GM19239 (cell line): ENCODE results near the gene FLT1.

Experiments used
- DNase-seq: peaks from one replicate; pipeline ENCODE4 v3.0.0; 2011; ENCODE audit warnings: low spot score; ENCODE audit not compliant: insufficient read length
- FAIRE-seq: peaks from 2 replicates; lab custom pipeline; 2011; peaks lifted over from hg19 to GRCh38; lab: Jason Lieb, UNC

The FLT1 gene

DNA sequence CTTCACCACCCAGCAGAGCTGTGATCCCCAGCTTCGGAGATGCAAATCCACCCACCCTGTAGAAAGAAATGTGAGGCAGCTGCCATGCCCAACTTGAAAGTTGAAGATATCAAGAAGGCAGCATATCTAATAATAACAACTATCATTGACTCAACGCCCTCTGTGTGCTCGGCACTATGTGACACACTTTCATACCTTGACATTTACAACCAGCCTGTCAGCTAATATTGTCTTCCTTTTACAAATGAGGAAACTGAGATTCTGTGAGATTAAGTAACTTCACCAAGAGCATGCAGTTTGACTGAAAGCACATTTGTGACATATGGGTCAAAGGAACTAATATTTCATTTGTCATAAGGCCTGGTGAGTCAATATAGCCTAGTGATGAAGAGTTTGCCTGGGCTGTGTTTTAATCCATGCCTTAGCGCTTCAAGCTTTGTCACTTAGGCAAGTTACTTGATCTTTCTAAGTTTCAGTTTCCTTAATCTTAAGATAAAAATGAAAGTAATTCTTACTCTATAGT is 137.0 kb downstream of the FLT1 start:
- DNase-seq (no peak), FAIRE-seq (peak; percentile 48)

DNA sequence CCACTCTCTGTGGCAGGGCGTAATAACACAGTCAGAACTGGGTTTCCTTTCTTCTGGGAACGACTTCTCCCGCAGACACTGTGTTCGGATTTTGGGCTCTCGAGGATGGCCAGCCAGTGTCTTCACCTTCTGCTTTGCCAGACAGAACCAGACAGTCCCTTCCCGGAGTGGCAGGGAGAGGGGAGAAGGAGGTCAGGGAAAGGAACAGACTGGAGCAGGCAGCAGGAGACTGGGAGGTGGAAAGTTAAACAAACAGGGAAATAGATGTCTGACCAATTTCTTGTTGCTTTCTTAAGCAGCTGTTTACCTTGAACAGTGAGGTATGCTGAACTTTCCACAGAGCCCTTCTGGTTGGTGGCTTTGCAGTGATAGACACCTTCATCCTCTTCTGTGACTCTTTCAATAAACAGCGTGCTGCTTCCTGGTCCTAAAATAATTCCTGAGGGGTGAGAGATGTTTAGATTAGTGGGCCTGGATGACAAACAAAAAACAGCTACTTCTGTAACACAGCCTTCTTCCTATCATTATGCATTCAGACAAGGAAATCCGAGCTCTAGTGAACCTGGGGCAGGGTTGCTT is 137.6 kb downstream of the FLT1 start:
- peak; percentile 81 for FAIRE-seq

DNA sequence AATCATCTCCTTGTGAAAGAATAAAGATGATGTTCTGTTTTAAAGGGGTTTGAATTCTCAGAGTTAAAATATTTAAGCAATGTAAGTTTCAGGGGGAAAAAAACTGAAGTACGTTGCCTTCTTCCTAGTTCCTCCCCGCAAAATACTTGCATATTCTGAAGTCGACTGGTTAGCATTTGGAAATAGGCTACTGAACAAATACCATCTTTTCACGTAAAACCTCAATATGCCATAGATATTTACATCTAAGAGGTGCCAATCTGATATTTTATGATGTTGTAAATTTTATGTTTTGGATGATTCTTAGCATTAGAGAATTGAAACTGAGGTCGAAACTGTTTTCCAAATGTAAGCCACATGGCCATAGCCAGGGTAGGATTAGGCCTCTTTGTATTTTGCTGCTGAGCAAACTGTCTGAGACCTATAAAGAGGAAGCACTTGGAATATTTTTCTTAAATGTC is 138.3 kb downstream of the FLT1 start:
- no peak for DNase-seq

More for the DNA sequence above, 137.6 kb downstream of the FLT1 start:
- no peak for DNase-seq

DNA sequence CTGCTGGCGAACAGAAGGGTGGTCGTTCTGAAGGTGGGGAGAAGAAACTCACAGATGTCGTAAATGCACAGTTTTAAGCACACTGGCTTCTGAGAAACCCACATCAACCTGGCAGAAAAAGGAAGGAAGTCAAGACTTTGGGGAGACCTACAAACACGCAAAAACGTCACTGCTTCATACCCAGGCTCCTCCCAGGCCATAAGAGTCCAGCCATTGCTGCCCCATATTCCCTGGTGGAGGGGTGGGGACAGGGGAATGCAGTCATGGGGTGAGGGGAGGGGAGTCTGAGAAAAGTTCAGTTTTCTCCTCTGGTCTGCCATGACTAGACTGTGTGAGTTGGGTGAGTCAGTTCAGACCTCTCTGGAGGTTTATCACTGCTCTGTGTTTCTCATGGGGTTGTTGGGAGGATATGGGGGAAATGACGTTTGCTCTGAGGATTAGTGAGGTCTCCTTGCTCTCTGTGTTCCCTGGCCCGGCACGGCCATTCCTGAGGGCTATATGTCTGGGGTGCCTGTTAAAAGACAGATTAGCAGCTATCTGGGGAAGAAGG is 139.0 kb downstream of the FLT1 start:
- FAIRE-seq = peak; percentile 21
- DNase-seq = no peak

More for the DNA sequence above, 138.3 kb downstream of the FLT1 start:
- FAIRE-seq = peak; percentile 39

DNA sequence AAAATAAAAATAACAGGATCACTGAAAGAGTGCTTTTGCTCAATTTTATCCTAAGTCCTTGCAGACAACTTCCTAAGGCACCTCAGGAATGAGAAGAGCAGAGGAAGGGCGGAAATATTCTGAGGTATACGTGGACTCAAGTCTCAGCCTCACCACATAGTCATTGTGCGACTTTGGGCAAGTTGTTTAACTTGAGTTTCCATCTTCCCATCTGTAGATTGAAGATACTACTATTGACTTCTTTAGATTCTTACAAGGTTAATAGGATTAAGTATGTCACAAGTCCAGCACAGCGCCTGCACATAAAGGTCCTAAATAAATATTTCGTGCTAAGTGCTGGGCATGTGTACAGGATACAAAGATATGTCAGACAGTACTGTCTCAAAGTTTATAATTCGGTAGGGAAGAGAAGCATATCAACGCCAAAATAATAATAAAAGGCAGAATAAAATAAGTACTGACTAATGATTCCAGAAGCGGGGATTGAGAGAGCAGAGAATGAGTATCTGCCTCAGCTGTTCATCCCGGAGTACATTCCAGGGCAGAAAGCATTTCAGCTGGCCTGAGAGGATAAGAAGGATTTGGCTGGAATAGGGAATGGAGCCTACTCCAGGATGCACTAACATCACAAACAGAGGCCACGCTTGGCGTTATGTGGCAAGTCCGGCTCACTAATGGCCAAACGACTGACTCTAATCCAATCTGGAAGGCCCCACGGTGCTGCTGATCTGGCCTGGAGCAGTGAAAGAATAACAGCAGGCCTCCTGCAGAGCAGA is 139.7 kb downstream of the FLT1 start:
- DNase-seq (no peak), FAIRE-seq (no peak)

DNA sequence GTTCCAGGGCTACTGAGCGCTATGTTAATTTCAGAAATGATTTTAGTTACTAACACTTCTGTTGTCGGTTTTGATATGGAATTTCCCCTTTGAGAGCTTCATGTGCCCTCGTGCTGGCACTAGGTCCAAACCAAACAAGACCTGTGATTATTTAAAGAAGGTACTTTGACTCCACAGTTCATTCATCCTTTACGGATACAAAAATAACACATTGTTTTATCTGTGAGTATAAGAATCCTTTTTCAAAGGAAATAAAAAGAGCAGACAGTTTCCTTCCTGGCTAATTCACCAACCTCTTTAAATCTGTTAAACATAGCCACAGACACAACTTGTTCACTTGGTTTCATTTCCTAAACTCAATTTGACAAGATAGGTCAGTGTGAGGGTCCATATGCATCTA is 141.2 kb downstream of the FLT1 start:
- no peak for FAIRE-seq

DNA sequence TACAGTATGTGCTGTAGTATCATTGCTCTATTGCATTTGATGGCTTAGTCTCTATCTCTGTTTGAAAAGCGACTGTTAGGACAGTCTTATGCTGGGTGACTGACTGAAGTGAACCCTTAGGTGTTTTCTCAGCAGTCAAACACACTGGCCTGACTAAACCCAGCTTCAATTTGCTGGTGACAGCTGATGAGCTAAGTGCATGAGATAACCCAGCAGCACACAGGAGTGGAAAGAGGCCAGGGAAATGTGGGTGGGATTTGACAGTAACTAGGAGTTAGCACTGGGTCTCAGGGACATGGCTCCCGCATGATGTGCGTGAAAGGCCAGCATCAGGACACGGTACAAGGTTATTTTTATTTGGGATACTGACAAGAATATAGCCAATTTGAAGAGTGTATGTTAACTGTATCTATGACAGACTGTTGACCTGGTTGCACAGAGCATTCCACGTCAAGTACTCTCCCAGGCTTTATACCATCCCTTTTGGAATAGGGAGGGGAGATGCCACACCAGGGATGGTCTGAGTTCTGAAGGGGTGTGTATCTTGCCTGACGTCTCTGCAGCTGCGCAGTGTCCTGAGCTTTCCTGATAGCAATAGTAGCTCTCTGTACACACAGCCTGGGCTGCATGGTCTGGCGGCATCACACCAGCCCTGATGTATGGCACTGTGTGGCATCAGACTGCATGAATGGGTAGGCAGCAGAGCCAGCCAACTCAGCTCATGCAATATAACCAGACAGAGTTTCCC is 144.8 kb downstream of the FLT1 start:
- FAIRE-seq = no peak
- DNase-seq = no peak

More for the DNA sequence above, 141.2 kb downstream of the FLT1 start:
- DNase-seq = no peak

DNA sequence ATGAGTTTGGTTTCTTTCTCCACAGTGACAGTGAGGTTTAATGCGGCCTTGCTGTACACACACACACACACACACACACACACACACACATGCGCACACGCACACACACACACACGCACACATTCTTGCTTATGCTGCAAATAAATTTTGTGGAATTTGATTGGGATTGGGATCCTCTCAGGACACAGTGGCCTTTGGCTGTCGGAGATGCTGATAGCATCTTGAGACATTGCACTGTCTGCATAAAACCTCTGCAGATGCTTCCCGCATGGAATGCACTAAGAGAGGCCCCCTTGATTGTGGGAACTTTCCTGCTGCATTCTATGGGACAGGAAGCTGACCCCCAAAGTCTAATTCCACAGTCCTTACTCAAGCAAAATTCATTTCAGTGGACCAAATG is 145.6 kb downstream of the FLT1 start:
- DNase-seq = no peak
- no peak for FAIRE-seq

DNA sequence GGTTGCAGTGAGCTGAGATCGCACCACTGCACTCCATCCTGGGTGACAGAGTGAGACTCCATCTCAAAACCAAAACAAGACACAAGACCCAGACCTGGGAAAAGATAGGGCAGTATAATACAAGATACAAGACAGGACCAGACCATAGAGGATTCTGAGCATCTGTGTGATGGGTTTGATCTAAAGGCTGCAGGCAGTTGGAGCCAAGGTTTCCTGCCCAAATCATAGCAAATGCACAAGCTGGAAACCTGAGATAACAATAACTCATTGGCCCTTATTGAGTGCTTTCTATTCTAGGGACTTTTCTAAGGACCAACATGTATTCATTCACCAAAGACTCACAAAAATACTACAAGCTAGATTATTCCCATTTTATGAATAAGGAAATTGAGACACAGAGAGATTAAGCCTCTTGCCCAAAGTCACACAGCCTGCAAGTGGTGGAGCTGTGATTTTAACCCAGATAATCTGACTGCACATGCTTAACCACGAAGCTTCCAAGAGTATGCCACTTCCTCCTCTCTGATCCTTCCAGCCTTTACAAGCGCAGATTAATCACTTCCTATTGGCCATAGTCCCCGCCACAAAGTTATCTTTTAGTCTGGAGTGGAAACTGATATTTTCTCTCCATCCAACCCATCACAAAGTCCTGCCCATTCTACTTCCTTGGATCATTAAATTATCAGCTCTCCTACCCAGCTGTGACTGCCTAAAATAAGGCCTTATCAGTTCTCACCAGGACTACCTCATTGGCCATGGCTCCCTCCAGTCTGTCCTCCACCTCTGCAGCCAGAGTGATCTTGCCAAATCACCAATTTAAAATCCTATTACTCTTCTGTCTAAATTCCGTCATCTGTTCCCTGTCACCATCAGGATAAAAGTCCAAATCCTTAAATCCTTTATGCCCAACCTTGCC is 147.2 kb downstream of the FLT1 start:
- DNase-seq (no peak), FAIRE-seq (peak; percentile 4)

DNA sequence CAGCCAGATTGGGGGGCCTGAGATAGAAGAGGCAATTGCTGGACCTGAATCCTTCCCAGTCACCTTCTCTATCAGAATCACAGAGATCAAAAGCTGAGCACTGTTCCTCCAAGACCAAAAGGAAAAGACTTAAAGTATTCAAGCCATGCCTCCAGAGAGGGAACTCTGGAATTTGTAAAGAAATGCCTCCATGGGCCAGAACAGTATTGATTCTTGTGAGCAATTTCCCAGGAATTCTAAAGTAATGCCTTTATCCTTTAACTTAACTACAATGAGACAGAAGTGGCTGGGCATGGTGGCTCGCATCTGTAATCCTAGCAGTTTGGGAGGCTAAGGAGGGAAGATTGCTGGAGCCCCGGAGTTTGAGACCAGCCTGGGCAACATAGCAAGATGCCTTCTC is 148.8 kb downstream of the FLT1 start:
- DNase-seq = no peak
- no peak for FAIRE-seq

DNA sequence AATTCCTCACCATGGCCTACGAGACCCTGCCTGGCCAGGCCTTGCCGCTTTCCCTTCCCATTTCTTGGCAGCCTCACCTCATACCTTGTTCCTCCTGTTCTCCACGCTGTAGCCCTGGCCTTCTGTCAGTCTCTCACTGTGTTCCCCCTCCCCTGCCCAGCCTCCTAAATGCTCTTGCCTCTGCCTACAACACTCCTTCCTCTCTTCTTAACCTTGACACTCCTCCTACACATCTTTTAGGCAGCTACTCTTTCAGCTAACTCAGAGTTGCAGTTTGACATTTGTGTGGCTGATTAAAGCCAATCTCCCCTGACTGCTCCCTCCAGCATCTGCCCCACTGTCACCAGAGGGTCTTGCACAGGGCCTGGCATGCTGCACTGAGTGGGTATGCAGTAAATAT is 150.8 kb downstream of the FLT1 start:
- no peak for FAIRE-seq

DNA sequence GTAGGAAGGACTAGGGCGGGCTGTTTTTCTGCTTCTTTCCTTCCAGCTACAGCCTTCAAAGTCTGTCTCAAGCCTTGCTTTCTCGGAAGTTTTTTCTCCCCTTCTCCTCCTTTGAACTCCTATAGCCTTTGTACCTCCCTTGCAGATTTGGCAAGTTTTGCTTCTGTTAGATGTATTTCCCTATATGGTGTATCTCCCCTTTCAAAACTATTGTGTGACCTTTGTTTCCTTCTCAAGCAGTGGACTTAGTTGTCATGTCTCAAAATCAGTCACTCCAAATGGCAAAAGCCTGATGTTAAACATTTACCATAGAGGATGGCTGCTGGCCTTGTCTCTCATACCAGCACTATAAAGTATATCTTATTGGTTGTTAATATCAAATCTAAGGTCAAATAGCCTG is 152.7 kb downstream of the FLT1 start:
- FAIRE-seq = no peak
- DNase-seq = no peak

More for the DNA sequence above, 150.8 kb downstream of the FLT1 start:
- DNase-seq = no peak

DNA sequence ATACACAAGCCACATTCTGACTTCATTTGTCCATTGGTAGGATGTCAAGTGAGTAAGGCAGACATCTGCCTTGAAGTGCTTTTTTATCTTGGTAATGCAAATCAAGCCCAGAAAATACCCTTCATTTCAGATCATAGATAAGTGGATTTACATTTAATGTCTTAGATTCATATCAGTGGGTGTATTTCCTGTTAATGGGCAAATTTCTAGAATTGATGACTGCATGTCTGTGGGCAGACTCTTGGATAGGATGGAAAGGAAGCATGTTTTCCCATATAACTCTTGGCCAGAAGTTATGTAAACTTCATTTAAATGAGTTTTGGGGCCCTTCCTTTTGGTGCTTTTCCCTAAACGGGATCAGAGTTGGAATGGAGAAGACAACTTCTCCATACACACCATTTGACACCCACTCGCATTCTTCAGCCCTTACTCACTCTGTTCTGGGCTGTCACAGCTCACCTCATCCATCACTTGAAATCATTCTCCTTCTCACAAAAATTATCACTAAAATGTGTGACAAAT is 154.6 kb downstream of the FLT1 start:
- no peak for DNase-seq
- no peak for FAIRE-seq

DNA sequence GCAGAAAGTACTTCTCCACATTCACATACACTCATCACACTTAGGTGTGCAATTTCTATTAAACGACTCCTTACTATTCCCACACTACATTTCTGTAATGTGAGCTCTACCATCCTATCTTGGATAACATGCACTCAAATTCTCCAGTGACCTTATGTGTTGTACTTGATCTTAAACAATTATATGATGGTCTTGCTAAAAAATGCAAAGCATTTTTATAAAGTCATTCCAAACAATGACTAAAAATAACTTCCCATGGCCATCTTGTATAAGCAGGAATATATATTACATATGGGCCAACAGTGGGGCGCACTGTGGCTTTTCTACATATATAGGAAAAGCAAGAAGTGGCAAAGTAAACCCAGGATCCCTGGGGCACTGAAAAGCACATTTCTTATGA is 155.5 kb downstream of the FLT1 start:
- FAIRE-seq (no peak), DNase-seq (no peak)

DNA sequence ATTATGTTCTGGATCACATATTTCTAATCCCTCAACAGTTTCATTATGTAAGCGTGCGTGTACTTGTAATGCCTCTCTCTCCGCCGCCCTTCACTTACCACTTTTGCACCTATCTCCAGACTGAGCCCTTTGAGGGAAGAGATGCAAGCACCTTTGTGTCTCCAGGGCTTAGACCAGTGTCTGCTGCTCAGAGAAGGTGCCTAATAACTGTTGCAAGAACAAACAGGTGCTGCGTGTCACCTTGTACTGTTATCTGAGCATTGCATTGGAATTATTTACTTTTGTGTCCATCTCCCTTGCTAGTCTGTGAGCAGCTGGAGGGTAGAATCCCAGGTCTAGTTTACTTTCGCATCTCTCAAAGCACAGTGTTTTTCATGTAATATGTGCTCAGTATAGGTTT is 156.2 kb downstream of the FLT1 start:
- no peak for FAIRE-seq
- no peak for DNase-seq

DNA sequence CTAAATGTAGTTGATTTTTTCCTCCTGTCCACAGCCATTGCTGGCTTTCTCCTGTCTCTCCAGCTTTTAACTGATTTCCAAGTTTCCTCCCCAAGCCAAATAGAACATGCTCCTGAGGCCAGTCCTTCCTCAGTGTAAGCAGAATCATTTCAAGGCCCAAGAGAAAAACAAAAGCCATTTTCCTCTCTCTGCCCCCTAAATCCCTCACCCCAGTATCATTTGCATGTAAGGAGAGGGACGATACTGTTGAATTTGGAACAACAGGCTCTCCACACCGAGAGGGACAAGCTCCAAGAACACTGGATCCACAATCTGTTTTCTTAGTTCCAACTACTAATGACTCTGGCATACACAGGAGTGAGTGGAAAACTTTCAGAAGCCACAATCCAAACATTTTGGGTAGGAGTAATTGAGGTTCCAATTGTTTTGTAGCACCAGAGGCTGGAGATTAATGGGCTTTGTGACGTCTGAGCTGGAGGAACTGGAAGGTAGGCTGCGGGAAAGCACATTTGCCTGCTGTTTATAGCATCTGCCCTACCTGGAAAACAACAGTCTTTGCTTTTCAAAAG is 156.8 kb downstream of the FLT1 start:
- DNase-seq = no peak
- no peak for FAIRE-seq

DNA sequence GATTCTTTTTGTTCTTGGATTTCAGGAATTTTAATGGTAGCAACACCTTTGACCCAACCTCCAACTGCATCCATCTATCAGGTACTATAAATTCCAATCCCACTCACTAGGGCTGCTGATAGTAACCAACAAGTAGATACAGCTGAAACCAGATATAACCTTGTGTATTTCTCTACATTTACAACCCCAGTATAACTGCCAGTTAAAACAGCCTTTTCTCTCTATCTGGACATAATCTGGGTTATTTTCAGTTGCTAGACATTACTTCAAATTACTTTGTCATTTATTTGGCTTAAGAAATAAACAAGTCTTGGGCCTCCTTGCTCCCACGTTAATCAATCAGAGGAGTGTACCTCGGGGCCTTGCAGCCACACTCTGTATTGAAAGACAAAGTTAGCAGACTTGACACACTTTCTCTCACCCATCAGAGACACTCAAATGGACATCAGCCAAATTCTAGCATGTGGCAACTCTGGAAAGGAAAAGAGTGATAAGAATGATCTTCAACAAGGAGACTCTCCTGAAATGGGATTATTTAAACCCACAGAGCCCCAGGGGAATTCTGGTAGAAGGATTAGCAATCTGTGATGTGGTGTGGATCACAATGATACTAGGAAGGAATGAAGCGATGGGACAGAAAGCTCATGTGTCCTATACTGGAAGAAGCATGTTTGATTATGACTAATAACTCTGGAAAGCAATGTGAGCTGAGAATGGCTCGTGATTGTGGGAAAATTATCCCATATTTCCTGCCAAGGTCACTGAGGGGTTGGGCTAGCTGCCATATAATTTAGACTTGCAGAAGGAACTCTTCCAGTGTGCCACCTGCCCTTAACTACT is 157.5 kb downstream of the FLT1 start:
- FAIRE-seq = no peak
- DNase-seq = no peak

DNA sequence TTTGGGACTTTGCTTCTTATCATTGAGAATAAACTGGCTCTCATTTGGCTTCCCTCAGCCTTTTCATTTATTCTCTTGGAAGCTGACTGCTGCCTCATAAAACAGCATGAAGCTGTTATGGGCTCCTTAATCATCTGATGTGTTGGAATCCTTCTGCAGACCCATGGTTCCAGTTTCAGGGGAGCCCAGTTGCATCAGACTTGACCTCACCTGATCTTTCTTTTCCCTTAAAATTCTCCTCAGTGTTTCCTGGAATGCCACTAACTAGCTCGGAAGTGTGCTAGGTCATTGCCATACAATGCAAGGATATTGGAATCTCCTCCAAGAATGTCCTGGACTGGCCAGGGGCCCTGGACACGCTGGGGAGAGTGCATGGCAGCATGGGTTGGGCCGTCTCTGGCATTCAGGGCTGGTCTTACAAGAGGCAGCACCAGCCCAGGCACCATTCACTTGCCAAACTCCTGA is 158.7 kb downstream of the FLT1 start:
- FAIRE-seq (no peak), DNase-seq (no peak)
